ENCODE measurements around the gene NHSL2.
"Not testable (repeated sequence)": the region's sequence is repeated elsewhere in the genome, so short reads cannot be mapped to it uniquely, and the experiment has no call there.

NHSL2 gene

GRCh38 chrX:71910643-71910985 lies at the start of gene NHSL2:
Gene NHSL2 (plus strand): TSS chrX:71910845.
- DNase-seq (ENCODE audit: low spot score), result peak; percentile 67

DNA sequence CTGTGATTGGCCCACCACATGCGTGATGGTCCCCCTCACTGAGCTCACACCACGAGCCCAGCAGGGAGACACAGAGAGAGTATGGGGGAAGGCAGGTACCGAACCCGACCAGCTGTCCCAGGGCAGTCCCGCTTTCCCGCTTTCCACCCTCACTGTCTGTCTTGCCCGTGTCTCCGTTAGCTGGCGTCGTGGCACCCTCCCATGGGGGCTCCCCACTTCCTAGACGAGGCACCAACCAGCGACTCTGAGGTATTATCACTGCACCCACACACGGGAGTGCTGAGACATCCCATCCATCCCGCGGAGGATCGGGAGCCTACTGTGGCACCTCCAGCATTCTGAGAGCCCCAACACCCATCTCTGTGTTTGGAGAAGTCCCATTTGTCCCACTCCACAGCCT lies 43.0 kb upstream of the NHSL2 start:
- DNase-seq (ENCODE audit: low spot score), result no peak

DNA sequence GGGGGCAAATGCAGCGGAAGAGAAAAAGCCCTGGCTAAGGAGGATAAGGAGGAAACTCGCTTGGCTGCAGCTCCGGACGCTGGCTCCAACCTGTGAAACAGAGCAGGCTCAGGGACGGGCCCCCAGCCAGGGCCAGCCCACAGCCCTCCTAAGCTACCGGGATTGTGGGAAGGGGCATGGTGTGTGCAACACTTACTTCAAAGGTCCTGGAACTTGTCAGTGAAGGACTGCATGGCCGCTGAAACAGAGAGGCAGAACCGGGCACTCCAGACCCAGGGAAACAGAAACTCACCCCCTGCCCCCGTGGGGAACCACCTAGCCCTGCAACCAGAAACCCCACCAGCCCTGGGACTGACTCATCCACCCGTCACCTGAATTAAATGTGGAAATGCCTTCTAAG lies 41.1 kb upstream of the NHSL2 start:
- DNase-seq (ENCODE audit: low spot score), result not testable (repeated sequence)

GRCh38 chrX:71870208-71871098 lies 40.2 kb upstream of the NHSL2 start:
- no peak for DNase-seq (ENCODE audit: low spot score)

GRCh38 chrX:71871367-71871766 lies 39.3 kb upstream of the NHSL2 start:
- no peak for DNase-seq (ENCODE audit: low spot score)

- DNase-seq (ENCODE audit: low spot score), result no peak
These were observed 37.8 kb upstream of the NHSL2 start for GRCh38 chrX:71872542-71873458.

DNA sequence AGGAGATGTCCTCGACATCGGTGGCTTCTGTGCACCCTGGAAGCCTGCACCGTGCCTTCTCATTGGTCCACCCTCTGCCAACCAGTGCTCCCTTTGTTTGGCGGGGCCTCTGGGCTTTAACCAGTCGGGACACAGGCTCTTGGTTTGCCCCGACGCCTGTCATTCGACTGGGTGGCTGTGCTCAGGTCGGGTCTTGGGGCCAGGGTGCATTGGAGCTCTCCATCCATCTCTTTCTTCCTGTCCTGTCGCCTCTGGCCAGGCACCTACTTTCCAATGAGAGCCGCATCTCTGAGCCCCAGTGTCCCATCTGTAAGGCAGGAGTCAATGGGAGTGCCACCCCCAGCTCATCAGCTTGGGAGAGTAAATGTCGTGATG lies 37.2 kb upstream of the NHSL2 start:
- no peak for DNase-seq (ENCODE audit: low spot score)

GRCh38 chrX:71876841-71877240 lies 33.8 kb upstream of the NHSL2 start:
- not testable (repeated sequence) for DNase-seq (ENCODE audit: low spot score)

- no peak for DNase-seq (ENCODE audit: low spot score)
These were observed 25.5 kb upstream of the NHSL2 start for GRCh38 chrX:71885099-71885498.

DNA sequence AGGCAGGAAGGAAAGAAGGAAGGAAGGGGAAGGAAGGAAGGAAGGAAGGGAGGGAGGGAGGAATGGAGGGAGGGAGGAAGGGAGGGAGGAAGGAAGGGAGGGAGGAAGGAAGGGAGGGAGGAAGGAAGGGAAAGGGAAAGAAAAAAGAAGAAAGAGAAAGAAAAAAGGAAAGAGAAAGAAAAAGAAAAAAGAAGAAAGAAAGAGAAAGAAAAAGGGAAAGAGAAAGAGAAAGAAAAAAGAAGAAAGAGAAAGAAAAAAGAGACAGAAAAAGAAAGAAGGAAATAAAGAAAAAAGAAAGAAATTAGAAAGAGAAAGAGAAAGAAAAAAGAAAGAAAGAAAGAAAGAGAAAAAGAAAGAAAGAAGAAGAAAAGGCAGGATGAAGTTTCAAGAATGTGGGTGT lies 15.0 kb upstream of the NHSL2 start:
- no peak for DNase-seq (ENCODE audit: low spot score)

DNA sequence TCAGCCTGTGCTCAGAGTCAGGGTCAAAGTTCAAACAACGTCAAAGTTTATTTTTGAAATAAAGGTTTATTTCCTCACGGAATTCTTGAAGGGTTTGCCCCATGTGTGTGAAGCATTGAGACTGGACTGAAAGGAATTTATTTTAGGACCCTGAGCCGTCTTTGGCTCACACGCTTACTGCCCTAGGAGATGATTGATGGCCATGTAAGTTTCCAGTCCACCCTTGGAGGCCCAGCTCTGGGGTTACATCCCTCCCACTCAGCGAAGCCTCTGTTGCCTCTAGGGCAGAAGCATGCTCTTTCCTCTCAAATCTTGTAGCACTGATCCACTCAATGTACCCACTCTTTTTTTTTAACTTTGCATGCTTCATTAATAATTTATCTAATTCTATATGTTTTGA lies 4.5 kb upstream of the NHSL2 start:
- DNase-seq (ENCODE audit: low spot score), result no peak

DNA sequence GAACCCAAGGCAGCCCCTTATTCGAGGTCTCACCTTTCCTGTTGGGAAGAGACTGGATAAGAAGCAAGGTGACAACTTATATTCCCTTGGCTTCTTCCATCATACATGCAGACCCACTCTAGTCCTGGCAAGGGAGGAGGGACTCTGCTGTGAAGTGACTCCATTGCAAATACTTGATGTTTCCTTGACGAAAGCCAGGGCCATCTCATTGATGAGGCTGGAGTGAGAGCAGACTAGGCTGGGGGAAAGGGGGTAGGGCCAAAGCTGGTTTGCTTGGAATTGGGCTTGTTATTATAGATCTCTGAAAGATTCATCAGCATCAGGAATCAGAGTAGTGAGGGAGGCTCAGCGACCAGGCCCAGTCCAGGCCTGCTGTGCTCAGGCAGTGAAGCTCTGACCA lies 2.3 kb upstream of the NHSL2 start:
- DNase-seq (ENCODE audit: low spot score), result no peak

GRCh38 chrX:71909956-71910355 lies 689 bp upstream of the NHSL2 start:
- DNase-seq (ENCODE audit: low spot score), result peak; percentile 57

GRCh38 chrX:71910986-71911730 lies 513 bp downstream of the NHSL2 start:
- DNase-seq (ENCODE audit: low spot score), result peak; percentile 70

DNA sequence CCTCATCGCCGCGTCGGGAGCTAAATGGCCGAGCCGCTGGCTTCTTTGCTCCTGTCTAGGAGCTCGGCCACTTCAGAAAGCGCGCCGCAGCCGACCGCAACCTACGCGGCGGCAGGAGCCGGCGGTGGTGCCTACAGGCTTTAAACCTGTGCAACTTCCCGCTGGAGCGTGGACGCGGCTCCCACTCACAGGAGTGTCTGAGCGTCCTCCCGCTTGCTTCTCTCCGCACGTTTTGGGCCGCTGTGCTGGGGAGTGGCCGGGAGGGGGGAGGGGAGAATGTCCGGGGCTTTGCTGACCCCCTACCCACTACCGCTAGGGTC lies 1.0 kb downstream of the NHSL2 start:
- no peak for DNase-seq (ENCODE audit: low spot score)

DNA sequence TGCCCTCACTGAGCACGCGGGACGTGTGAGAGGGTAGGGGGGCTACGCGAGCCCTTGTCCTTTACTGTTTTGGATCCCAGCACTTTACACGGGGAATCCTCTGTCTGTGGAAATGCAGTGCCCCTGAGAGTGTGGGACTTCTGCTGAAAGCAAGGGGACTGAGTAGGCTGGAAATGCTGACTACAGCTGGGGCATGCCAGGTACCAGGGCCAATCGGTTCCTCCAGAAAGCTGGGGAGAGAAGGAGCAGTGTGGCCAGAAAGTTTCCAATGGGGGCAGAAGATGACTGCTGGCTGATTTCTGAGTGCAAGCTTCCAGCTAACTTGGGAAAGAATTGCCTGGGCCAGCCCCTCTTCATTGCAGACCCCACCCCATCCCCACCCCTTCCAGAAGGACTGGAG lies 1.5 kb downstream of the NHSL2 start:
- no peak for DNase-seq (ENCODE audit: low spot score)

DNA sequence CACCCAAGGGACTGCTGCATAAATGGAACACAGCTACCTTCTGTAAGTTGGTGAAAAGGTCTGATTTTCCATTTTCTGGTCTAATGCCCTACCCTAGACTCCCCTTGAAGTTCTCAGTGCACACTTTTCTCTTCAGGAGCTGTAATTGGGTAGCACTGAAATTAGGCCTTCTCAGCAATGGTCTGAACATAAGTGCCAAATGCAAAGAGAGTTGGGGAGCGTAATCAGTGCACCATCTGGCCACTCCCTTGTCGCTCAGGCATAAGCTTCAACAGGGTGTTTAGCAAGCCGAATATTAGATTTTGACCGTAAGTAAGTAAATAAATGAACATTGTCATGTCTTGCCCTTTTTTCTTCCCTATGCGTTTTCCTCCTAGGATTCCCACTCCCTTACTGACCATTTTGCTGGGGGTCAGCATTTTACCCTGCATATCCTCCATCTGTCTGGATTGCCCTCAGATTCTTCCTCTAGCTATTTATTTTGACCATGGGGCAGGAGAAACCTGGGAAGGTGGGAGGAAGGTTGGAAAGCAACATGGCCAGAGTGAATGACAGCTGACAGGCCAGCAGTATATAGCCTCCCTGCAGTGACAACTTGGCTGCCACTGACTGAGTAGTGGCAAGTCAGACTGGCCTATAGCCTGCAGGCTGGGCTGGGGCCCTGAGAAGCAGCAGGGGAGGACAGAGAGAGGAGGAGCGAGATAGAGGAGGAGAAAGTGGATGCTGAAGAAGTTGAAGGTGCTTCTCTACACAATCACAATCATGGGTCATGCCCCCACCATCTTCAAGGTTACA lies 2.7 kb downstream of the NHSL2 start:
- DNase-seq (ENCODE audit: low spot score), result no peak

GRCh38 chrX:71917621-71918343 lies 7.1 kb downstream of the NHSL2 start:
- DNase-seq (ENCODE audit: low spot score), result no peak

DNA sequence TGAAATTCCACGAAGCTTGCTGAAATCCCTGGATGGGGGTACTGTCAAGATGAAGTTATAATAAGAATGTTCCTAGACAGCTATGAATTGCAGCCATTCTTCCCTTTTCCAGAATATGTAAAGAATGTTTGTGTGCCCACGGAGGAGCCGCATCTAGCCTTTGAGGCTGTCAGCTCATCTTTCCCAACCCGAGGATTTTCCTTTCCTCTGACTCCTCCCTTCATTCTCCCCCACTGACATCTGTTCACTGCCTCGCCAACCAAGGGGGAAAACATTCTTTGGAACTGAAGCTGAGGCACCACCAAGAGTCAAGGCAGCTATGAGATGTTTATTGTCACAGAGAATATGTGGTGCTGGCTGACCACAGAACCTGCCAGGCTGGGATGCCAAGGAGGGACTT lies 8.8 kb downstream of the NHSL2 start:
- DNase-seq (ENCODE audit: low spot score), result no peak

GRCh38 chrX:71919886-71920285 lies 9.2 kb downstream of the NHSL2 start:
- no peak for DNase-seq (ENCODE audit: low spot score)

DNA sequence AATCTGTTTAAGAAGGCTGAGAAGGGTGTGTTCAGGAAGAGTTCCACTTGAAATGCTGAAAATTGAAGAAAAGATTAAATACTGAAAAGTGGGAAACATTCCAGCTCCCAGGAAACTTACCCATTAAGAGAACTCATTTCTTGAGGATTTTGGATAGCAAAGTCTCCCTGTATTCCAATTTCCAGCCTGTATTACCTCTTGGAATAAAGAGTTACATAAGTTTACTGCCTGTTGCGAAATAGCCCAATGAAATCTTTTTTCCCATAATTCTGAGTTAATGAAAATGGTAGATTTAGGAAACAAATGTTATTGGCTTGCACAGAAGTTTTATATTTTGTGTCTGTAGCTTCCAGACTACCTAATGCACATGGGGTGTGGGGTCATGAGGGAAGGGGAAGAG lies 12.0 kb downstream of the NHSL2 start:
- DNase-seq (ENCODE audit: low spot score), result no peak
